GM18526 (cell line): ENCODE measurements around the gene NUDT2.

Source experiments
- POLR2A ChIP-seq: IDR thresholded peaks from 3 replicates; pipeline ENCODE4 v1.6.1; 2011; ENCODE audit not compliant: insufficient read length; ENCODE audit errors: extremely low read depth

Gene NUDT2

DNA sequence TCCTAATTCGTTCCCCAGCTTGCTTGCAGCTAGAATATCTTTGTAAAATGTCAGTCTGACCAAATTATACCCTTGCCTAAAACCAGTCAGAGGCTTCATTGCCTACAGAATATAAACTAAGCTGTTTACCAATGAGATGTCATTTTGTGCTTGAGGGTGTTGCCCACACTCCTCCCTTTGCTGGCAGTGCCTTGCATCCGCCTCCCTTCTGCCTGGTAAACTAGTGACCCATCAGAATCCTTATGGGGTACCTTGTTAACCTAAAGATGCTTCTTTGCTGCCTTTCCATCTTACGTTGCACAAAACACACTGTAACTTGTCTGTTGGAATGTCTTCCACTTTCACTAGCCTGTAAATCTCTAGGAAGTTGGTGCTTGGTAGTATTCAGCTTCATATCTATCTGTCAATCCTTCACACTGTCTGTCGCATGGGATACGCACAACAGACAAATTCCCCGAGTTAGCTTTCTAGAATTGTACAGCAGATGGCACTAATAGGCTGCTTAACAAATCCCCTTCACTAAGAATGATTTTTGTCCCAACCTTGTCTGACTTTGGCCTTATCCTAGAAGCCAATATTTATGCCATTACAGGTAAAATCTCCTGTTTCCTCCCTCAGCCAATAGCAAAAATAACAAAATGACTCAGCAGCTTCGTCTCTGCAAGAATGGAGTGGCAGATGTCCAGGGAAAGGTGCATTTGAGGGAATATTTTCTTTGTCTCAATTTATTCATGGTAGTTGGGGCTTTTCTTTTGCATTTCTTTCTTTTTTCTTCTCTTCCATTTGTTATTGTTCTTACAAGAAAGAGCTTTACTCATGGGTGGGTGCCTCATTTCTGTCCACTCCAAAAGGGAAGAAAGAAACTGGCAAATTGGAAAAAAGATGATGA, 3.0 kb downstream of the NUDT2 start:
- TF ChIP-seq POLR2A: no peak

DNA sequence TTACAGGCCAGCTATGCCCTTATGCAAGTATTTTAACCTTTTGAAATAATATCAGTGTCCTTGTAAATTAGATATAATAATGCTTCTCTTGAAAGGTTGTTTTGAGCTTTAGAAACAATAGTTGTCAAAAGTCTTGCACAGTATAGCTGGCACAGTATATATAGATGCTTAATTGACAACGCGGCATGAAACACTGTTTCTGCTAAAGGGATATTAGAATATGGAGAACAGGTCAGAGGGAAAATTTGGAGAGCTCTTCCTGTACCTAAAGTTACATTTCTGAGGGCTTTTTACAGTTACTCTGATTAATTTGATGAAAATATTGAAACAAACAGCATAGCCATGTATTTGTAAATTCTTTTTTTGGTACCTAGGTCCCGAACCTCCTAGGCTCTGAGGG, 4.5 kb downstream of the NUDT2 start:
- no peak for TF ChIP-seq POLR2A

DNA sequence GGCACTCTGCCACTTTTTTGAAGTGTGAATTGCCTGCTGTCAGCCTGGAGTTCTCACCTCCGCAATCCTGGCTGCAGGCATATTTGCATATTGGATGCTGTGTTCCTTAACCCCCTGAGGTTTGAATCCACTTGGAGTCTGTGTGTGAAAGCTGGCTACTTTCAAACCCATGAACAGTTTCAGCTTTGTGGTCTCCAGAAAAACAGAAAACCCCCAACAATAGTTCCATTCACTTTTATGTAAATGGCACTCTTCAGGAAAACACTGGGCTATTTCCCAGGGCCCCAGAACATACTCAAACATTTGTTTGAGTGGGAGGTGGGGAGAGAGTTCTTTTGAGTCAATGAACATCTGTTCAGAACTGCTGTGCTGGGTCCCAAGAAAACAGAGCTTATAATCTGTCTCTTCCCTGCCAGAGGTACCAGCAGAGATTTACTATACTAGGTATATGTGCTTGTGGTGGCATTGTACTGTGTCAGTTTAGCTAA, 5.0 kb downstream of the NUDT2 start:
- no peak for TF ChIP-seq POLR2A

DNA sequence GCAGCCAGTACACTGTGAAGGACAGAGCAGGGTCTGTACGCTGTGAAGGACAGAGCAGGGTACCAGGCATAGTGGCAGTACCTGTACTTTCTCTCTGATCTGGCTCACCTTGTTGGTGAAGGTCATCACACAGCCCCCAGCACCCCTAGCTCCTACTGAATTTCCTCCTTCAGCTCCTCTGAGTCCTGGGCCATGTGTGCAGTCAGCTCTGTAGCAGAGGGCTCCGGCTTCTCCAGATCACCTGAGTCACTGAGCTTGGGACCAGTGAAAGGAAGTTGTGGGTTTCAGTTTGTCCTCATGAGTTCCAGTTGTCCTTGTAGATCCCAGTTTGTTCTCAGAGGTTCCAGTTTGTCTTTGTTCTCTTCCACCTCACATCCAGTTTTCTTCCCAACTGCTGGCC, 5.5 kb downstream of the NUDT2 start:
- no peak for TF ChIP-seq POLR2A

DNA sequence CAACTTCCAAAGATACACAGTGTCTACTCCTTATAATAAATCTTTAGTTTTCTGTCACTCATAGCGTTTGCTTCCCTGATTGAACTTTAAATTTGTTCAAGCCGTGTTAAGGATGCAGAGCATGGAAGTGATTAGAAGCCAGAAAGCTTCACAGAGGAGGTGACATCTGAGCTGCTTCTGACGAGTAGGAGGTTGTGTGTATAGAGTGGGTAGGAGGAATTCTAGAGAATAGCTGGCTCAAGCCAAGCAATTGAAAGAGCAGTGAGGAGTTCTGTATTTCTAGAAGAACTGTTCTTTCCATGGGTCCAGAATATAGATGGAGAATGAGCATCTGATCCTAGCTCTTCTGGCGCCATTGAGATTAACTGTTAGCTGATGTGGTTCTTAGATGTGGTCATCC, 6.0 kb downstream of the NUDT2 start:
- no peak for TF ChIP-seq POLR2A

DNA sequence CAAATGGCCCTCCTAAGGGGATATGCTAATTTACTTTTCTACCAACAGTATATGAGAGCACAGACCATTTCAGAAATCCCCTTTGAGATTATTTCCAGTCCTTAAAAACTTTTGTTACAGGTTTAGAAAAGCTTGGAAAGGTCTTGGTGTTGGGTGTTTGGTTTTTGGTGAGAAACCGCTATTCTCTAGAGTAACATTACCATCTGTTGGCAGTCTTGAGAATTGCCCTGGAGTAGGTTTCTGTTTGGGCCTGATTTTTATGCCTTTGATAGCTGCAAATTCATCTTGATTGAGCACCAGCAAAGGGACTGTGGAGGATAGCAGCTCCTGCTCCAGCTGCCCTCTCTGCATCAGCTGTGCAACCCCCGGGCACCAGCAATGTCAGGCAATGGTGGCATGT, 8.0 kb downstream of the NUDT2 start:
- TF ChIP-seq POLR2A: no peak

DNA sequence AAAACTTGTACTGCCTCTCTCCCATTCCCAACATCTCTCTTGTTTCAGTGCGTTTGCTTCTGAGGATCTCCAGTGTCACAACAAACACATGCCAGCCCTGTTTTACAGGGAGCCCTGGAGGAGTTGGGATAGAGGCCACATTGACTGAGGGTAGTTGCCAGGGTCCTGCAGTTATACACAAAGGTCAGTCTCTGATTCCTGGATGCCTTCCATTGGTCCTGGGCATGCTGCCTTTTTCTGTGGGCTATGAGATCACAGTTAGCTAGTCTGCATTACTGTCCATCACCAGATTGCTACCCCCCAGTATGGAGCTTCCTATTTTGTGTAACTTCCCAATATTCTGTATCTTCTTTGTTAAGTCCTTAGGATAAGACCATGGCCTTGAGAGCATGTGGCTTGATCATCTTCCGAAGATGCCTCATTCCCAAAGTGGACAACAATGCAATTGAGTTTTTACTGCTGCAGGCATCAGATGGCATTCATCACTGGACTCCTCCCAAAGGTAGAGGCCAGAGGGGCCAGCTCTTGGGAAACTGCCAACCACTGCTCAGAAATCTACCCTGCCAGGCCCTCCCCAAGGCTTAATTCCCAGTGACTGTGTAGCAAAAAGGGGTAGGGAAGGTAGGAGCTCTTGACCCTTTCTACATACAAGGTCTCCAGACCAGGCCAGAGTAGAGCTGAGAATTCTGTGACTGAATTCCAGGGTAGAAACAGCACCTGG, 9.5 kb downstream of the NUDT2 start:
- no peak for TF ChIP-seq POLR2A

DNA sequence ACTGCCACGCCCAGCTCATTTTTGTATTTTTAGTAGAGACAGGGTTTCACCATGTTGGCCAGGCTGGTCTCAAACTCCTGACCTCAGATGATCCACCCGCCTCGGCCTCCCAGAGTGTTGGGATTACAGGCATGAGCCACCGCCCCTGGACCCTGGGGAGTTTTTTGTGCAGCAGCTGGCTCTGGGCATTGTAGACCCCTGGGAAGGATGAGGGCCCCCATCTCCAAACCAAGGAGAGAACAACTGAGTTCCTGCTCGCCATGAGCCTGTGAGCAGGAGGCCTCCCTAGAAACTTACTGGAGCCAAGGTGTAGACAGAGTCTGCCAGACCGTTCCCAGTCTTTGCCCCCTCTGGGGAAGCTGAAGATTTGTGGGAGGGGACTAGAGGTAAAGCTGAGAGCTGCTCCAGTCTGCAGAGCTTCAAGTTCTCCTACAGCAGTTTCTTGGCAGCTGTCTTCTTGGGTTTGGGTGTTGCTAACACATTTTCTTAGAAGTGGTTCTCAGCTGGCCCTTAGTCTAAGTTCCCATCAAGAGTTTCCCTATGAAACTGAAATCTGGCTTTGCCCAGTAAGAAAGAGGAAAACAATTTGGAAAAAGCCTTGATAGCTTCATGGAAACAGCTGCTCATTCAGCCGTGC, 12.4 kb downstream of the NUDT2 start:
- no peak for TF ChIP-seq POLR2A

DNA sequence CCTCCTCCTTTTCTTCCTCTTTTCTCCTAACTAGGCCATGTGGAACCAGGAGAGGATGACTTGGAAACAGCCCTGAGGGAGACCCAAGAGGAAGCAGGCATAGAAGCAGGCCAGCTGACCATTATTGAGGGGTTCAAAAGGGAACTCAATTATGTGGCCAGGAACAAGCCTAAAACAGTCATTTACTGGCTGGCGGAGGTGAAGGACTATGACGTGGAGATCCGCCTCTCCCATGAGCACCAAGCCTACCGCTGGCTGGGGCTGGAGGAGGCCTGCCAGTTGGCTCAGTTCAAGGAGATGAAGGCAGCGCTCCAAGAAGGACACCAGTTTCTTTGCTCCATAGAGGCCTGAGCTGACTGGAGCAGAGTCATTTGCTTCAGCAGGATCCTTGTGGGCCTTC, 13.7 kb downstream of the NUDT2 start:
- no peak for TF ChIP-seq POLR2A

DNA sequence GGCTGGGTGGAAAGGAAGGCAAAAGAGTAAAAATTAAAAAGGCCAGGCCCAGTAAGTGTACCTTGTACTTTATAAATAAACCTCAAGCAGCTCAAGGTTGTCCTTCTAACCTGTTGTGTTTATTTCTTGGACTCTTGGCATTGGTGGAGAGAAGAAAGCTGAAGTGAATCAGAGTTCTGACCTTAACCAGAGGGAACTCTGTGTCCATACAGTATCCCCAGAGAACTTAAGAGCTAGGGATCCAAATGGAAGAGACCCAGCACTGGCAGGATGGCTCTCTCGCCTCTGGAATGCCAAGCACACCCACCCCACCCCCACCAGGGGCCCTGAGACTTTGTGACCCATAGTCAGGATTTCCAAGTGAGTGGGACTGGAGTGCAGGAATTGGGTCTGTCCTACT, 14.2 kb downstream of the NUDT2 start:
- TF ChIP-seq POLR2A: no peak

DNA sequence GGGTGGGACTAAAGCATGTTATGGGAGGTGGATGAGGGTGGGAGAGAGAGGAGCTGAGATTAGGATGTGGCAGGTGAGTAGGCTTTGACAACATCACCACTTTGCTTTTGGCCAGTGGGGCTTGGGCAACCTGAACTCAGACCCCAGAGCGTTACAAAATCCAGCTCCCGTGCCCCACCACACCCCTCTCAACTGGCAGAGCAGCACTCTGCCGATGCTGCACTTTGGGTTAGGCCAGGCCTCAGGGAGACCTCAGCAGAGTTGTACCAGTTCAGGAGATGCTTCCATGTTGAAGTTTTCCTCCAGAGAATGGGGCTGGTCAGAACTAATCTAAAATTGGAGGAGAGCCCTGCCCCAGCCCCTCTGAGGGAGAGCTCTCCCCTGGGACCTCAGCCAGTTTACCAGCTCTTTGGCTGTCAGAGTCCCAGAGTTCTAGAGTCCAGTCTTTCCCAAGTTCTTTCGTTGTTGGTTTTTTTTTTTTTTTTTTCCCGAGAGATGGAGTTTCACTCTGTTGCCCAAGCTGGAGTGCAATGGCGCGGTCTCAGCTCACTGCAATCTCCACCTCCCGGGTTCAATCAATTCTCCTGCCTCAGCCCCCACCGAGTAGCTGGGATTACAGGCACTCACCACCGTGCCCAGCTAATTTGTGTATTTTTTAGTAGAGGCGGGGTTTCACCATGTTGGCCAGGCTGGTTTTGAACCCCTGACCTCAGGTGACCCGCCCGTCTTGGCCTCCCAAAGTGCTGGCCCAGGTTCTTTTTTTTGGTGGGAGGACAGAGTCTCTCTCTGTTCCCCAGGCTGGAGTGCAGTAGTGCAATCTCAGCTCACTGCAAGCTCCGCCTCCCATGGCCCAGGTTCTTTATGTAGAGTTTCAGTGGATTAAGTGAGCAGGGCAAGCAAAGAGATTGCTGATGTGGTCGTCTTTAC, 17.8 kb downstream of the NUDT2 start:
- no peak for TF ChIP-seq POLR2A

DNA sequence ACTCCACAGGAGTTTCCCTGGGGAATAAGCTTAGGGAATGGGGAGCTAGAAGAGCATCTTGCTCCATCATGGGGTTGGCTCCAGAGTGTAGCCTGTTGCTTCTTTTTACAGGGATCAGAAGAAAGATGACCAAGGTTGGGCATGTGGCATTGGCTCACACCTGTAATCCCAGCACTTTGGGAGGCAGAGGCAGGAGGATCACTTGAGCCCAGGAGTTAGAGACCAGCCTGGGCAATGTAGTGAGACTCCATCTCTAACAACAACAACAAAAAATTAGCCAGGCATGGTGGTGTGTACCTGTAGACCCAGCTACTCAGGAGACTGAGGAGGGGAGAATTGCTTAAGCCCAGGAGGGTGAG, 18.4 kb downstream of the NUDT2 start:
- TF ChIP-seq POLR2A: no peak

DNA sequence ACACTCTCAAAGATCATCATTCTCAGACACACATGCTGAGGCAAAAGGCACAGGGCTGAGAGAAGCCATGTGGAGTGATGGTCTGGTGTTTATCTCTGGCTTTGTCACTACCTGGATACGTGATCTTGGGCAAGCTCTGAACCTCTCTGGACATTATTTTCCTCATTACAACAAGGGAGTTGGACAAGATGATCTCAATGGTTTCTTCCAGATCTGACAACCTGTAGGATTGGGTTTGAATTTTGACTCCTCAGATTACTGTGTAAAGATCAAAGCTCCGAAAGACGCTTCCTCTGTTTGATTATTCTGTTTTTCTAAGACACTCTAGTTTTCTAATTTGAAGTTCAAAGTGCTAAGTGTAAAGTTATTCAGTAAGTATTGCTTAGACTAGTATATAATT, 20.0 kb downstream of the NUDT2 start:
- TF ChIP-seq POLR2A: no peak

DNA sequence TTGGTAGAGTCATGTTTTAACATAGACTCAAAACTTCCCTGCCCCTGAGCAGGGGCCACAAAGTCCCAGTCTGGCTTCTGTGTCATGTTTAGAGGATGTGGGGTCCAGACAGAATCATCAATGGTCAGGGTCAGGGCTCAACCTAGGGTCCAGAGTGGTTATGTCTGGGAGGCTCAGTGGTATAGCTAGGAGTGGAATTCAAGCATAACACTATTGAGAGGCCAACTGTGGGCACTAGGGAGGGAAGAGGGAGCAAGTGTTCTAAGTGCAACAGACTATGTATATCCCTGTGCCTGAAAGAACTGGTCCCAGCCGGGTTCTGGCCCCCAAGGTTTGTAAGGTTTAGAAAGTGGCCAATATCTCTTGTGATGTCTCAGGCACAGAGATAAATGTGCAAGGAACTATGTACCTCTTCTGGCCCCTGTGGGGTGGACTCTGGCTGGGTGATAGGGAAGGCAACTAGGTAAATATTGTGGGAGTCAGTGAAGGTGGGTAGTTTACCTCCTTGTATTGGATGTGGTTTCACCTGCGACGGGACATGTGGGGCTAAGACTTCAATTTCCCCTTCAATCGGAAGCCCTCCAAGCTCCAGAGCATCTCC, 33.3 kb downstream of the NUDT2 start:
- TF ChIP-seq POLR2A: no peak

DNA sequence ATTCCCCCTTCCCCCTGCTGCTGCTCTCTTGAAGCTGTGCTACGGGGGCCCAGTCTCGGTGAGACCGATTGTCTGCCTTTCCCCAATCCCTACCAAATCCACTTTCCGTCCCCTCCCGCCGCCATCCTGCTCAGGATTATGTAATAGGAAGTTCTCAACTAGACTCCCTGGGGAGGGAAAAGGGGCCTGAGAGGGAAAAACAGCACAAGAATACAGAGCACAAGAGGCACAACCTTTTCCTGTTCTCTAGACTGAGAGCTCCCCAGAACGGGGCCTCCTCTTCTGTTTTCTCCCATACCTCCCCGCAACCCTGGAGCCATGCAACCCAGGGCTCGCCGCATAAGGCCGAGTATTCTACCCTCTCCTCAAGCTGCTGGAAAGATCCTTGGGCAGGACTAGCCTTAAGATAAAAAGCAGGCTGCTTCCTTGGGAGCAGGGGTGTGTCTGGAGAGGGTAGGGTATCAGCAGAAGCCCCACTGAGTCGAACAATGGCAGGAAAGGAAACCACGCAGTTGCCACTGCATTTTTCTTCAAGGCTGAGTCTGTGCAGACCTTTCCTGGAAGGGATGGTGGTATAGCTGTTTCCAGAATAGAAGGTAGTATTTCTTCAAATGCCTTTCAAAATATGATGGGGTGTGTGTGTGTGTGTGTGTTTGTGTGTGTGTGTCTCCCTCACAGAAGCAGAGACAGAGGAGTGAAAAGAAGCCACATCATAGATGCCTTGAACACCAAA, 34.4 kb downstream of the NUDT2 start:
- no peak for TF ChIP-seq POLR2A
